ENCODE results near the gene PDPK1.
"Not testable (repeated sequence)": the region's sequence is repeated elsewhere in the genome, so short reads cannot be mapped to it uniquely, and the experiment has no call there.

GRCh38 chr16:2606820-2607219, 69.0 kb downstream of the PDPK1 start:
- not testable (repeated sequence) for TF ChIP-seq CTCF (IDR thresholded peaks at IDR 0.05 in 4 of 5, conservative IDR thresholded peaks at IDR 0.05 in 1 of 5); POLR2A (IDR thresholded peaks at IDR 0.05)

Data from gastrocnemius medialis (tissue), 4 donors.